HG02798 (cell line): Measurements from ENCODE around the gene TMEM131.
"Not testable (repeated sequence)": the region's sequence is repeated elsewhere in the genome, so short reads cannot be mapped to it uniquely, and the experiment has no call there.

Experiments used
- ATAC-seq: cut with Tn5 transposase; IDR thresholded peaks from one replicate; pipeline ENCODE4 v1.9.1; 2021; ENCODE audit warnings: mild to moderate bottlenecking; ENCODE audit not compliant: unreplicated experiment, poor library complexity

Gene TMEM131

DNA sequence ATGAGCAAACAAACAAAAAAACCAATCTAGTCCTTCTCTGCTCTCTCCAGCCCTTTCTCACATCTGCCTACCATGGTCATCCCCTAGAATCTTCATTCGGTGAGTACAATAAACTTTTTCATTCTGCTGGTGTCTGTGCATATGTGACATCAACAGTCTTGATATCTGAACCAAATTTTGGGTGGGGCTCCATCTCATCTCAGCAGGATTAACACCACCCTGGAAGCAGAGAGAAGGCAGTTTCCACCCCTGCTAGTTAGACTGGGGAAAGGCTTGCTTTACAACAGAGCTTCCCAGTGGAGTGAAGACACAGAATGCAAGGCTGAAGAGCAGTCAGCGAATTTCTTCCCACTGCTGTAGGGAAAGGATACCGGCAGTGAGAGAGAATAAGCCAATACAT lies 116.9 kb downstream of the TMEM131 start:
- no peak for ATAC-seq

DNA sequence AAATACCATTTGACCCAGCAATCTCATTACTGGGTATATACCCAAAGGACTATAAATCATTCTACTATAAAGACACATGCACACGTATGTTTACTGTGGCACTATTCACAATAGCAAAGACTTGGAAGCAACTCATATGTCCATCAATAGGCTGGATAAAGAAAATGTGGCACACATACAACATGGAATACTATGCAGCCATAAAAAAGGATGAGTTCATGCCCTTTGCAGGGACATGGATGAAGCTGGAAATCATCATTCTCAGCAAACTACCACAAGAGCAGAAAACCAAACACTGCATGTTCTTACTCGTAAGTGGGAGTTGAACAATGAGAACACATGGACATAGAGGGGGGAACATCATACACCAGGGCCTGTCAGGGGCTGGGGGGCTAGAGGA lies 117.4 kb downstream of the TMEM131 start:
- not testable (repeated sequence) for ATAC-seq

DNA sequence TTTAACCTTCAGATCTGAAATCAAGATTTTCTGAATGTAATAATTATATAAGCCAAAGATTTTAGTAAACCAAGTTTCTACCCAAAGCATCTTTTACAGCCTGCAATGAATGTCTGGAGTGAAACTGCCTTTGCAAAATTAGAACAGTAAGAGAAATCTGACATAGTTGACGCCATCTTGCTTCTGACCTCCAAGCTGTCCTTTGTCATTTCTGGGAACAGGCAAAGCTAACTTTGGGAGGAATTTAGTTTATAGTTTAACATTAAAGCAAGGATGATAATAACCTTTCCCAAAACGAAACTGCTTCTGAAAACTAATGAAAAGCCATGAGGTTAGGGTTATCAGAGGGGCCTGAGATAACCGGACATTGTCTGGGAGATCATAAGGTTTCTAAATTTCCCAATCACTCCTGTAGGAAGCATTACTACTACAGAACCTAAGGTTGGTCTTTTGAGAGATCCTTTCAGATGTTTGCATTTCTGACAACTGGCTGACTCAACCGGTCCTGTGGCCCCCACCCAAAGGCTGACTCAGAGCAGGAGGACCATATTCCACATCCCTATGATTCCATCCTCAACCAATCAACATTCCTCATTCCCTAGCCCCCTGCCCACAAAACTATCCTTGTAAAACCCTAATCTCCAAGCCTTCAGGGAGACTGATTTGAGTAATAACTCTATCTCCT lies 124.5 kb downstream of the TMEM131 start:
- no peak for ATAC-seq

DNA sequence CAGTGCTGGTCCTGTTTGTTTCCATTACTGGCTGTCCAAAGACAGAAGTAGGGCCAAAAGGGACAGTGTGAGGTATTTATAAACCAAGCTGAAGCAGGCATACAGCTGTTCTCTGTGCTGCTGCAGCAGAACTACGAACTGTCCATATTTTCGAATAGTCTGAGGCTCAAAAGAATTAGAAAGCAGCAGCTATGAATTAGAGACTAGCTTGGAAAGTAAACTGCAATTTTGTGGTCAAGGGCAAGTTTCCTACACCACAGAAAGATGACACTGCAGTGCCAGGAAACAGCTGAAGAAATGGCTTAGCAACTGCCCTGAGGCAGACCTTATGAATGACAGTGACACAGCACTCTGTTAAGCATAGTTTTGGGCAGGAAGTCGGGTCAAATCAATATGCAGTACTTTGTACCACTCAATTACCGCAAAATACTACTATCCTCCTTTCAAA lies 125.3 kb downstream of the TMEM131 start:
- ATAC-seq = peak; percentile 99

DNA sequence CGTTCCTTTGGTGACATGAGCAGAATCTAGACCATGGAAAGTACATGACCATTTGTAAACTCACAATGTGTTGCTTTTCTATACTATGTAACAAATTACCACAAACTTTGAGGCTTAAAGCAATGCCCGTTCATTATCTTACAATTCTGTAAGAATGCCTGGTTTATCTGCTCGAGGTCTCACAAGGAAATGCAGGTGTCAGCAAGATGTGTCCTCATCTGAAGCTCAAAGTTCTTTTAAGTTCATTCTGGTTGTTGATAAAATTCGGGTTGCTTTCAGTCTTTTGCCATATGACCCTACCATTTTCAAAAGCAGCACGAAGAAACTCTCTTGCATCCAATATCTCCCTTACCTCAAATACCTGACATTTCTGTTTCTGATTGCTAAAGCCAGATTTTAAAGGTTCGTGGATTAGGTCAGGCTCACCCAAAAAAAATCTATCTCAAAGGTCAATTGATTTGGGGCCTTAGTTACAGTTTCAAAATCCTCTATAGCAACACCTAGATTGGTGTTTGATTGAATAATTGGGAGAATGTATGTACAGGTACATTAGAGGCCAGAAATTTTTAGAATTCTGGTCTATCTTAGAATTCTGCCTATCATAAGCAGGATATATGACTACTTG lies 125.9 kb downstream of the TMEM131 start:
- ATAC-seq = no peak

DNA sequence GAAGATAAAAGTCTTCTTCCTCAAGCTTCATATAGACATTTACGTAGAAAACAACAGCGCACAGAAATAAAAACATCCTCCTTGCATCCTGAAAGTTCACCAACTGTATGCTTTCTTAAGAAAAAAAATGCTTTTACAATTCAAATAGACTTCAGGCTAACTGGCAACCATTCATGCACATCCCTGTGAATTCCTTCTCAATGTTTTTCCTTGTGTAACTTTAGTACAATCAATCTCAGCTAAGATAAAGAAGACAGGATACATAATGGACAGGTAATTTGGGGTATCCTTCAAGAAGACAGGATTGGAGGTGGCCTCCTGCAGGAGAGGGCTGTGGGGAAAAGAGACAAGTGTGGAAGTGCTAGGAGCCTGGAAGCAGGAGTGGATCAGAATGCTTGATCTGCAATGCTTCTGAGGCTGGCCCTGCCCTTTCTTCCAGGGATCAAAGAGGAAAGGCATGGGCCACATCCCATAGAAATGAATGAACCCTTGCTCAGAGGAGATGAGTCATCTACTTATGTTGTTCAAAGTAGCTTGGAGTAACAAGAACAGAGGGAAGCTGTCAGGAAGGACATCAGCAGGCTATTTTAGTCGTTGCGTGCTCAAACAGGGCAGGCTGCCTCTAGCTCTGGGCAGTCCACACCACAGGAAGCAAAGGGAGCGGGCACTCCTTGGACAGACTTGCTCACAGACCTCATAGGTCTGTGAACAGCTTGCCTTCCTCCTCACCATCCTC lies 126.6 kb downstream of the TMEM131 start:
- no peak for ATAC-seq

DNA sequence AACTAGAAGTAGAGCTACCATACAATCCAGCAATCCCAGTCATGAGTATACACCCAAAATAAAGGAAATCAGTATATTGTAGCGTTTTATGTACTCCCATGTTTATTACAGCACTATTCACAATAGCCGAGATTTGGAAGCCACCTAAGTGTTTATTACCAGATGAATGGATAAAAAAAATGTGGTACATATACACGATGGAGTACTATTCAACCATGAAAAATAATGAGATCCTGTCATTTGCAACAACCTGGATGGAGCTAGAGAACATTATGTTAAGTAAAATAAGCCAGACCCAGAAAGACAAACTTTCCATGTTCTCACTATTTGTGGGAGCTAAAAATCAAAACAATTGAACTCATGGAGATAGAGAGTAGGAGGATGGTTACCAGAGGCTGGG lies 131.9 kb downstream of the TMEM131 start:
- ATAC-seq = no peak

DNA sequence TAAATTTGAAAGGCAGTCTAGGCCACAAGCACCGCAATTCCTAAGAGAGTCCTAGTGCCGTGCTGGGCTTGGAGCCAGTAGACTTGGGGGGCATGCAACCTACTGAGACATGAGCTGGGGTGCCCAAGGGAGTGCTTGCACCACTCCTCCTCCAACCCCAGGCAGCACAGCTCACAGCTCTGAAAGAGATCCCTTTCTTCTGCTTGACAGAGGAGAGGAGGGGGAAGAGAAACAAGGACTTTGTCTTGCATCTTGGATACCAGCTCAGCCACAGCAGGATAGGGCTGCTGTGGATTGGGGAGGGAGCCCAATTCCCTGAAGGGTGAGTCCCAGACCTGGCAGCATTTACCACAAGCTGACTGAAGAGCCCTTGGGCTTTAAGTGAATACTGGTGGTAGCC lies 134.6 kb downstream of the TMEM131 start:
- ATAC-seq = no peak

DNA sequence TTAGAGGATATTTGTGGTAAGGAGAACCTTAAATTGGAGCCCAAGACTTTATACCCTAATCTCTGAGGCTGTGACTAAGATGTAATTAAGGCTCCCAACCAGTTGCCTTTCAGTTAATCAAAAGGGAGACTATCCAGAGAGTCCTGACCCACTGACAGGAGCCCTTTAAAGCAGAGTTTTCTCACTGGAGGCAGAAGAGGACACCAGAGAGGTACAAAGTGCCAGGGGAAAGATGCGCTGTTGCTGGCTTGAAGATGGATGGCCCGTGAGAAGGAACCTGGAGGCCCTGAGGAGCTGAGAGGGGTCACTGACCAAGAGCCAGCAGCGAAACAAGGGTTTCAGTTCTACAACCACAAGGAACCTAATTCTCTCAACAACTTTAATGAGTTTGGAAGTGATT lies 137.3 kb downstream of the TMEM131 start:
- ATAC-seq = no peak

DNA sequence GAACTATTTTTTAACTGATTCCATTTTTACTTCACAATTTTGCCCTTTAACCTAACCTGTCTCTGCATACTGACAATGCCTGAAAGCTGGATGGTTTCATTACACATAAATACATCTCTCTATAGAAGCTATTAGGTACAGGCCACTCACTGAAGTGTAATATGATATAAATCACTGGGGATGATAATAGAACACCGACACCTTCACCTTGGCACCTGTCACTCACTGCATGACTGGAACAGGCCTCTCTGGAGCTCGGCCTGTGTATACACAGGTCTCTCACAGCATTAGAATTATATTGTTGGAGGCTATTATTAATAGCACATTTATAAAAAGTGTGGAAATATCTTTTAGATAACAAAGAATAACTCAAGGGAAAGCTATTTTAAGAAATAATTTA lies 138.2 kb downstream of the TMEM131 start:
- ATAC-seq = no peak

DNA sequence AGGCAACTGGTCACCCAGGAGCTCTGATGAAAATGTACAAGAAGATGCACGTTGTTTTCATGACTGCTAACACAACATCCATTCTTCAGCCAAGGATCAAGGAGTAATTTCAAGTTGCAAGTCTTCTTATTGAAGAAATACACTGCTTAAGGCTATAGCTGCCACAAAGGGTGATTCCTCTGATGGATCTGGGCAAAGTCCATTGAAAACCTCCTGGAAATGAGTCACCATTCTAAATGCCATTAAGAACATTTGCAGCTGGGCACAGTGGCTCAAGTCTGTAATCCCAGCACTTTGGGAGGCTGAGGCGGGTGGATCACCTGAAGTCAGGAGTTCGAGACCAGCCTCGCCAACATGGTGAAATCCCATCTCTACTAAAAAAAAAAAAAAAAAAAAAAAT lies 142.7 kb downstream of the TMEM131 start:
- not testable (repeated sequence) for ATAC-seq

DNA sequence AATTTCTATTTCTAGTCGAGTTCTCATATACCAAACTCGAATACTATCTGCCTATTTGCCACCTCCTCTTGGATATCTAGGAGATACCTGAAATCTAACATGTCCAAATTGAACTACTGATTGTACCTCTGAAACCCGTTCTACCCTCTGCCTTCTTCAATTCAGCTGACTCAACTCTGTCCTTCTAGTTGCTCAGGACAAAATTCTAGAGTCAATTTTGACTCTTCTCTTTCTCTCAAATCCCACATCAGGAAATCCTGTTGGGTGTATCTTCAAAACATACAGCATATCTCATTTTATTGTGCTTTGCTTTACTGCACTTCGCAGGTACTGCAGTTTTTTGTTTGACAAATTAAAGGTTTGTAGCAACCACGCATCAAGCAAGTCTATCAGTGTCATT lies 144.6 kb downstream of the TMEM131 start:
- ATAC-seq = no peak

DNA sequence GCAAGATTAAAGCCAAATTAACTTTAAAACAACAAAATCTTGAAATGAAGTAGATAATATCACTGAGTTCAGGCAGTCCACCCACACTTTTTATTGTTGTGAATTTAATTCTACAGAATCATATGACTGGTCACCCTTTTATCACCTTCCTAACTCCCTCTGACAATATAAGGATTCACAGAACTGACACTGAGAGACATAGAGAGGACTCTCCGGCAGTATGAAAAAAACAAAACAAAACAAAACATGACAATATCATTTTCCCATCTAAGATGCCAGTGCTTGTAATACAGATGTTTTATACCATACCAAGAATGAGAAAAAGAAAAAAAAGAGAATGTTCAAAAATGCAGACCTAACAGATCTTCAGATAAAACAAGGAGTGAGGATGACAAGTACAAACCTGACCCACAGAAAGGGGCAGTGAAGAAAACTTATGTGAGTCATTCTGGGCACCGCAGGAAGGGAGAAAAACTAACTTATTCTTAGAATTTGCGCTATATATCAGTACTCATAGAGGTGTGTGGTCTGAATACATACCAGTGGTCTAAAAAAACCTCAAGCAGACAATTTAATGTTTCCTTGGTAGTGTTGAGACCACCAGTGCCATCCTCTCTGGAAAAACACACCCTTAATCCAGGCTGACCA lies 145.7 kb downstream of the TMEM131 start:
- peak; percentile 58 for ATAC-seq

DNA sequence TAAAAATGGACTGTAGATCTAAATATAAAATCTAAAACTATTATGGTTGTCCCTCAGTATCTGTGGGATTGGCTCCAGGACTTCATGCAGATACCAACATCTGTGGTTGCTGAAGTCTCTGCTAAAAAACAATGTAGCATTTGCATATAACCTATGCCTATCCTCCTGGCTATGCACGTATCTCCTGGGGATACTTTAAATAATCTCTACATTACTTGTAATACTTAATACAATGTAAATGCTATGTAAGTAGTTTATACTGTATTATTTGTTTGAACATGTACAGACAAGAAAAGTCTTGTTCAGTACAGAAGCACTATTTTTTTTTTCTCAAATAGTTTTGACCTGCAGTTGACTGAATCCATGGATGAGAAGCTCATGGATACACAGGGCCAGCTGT lies 147.4 kb downstream of the TMEM131 start:
- no peak for ATAC-seq

DNA sequence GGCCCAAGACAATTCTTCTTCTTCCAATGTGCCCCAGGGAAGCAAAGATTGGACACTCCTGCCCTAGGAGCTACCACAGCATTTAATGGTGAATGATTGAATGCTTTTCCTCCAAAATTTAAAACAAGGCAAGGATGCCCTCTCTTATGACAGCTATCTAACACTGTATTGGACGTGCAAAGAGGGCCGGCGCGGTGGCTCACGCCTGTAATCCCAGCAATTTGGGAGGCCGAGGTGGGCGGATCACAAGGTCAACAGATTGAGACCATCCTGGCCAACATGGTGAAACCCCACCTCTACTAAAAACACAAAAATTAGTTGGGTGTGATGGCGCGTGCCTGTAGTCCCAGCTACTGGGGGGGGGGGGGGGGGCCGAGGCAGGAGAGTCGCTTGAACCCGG lies 149.0 kb downstream of the TMEM131 start:
- not testable (repeated sequence) for ATAC-seq

DNA sequence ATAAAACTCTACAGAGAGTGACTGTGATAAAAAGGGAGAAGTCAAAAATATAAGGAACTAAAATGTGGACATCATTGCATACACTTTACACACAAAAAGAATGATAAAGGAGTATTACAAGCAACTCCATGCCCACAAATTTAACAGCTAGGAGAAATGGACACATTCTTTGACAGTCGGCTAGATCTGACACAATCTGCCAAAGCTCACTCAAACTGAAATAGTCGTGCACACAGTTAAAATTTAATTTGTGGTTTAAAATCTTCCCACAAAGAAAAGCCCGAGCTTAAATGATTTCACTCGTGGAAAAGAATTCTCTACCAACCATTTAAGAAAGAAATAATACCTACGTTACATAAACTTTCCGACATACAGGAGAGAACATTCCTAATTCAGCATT lies 149.9 kb downstream of the TMEM131 start:
- no peak for ATAC-seq

DNA sequence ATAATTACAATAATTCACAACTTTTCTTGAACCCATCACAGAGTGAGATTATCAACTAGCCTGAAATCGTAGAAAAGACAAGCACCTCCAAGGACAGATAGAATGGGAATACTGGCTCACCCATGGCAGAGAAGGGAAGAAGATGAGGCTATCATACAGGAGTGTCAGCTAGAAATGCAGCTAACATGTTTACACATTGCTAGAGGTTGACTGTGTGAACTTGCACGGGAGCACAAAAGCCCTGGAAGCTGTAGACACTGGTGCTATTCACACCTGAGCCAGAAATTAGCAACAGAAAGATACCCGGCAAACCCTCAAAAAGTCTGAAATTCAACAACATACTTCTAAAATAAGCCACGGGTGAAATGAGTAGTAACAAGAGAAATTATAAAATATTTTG lies 150.6 kb downstream of the TMEM131 start:
- no peak for ATAC-seq

DNA sequence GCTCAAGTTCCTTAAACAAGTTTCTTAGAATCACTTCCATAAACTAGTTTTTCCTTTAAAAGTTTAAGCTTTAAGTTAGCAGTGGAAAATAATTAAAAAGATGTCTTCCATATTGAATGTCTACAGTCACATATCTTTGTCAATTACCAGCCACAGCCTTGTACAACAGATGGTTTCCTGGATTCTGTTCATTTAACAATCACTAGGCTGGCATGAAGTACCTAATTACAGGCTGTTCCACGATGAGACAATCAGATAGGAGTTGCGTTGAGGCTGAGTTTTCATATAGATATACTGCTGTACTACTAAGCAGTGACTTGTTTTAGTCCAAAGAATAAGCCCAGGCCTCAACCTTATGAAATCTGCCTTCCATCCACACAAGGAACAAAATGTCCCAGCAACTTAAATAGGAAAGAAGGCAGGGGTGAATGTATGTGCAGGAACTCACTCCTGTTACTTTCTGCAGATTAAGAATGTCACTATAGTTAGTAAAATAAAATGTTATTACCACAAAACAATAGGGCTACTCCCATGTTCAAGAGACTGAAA lies 151.4 kb downstream of the TMEM131 start:
- ATAC-seq = no peak

DNA sequence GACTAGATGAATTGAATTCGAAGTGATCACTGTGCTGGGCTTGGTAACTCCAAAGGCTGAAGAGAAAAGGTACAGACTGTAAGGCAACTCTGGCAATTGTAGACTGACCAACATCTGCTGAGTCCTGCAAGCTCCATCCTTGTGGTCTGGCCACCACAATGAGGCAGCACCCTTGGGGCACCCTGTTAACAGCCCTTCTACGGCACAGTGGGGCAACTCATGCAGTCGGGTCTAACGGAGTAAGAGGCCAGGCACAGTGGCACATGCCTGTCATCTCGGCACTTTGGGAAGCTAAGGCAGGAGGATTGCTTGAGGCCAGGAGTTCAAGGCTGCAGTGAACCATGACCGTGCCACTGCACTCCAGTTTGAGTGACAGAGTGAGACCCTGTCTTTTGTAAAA lies 155.6 kb downstream of the TMEM131 start:
- ATAC-seq = no peak

DNA sequence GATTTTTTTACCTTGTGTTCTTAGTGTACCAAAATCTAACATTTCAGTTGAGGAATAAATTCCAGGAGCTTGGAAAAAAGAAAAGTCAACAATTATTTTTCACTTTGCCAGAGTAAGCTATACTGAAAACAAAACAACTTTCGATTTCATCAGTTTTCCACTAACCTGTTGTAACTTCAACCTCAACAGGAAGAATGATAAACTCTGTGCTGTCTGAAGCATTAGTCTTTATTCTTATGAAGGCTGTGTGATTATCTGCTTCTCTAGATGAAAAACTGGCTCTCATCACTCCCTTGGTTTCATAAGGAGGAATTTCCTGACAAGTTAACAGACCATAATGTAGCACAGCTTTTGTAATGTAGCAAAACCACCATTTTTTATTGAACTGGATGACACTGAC lies 161.1 kb downstream of the TMEM131 start:
- no peak for ATAC-seq

DNA sequence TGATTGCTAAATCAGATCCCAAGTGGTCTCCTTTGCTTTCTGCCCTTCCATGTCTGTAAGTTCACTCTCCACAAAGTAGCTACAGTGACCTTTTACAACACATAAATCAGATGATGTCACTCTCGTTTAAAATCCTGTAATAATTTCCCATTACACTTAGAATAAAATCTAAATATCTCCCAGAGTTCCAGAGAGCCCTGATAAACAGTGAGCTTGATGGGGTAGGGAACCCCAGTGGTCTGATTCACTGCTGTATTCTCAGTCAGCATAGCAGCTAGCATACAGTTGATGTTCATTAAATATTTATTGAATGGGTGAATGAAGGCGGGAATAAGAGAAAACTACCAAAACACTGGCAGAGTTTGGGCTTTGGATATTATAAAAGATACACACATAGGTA lies 164.6 kb downstream of the TMEM131 start:
- ATAC-seq = no peak
